Measurements from ENCODE around the gene CERK.

GRCh38 chr22:46736705-46737104, 1.3 kb downstream of the CERK start:
- TF ChIP-seq POLR2A (IDR thresholded peaks at IDR 0.05; ENCODE audit: low read depth) (no peak), EP300 (IDR thresholded peaks at IDR 0.05) (no peak), CTCF (IDR thresholded peaks at IDR 0.05) (no peak)

All from esophagus muscularis mucosa (tissue), 4 donors.